Measurements from ENCODE around the gene B4GALNT2.

- TF ChIP-seq POLR2A (IDR thresholded peaks at IDR 0.05) = no peak
- TF ChIP-seq CTCF (IDR thresholded peaks at IDR 0.05) = no peak
- no peak for TF ChIP-seq POLR2AphosphoS5 (IDR thresholded peaks at IDR 0.05)
Observed at GRCh38 chr17:49157784-49158183, 25.2 kb downstream of the B4GALNT2 start.
